A549 (cell line): ENCODE data around the gene UNKL. TPM values are rescaled to one million over a fixed set of nuclear protein-coding genes. Genes with fewer than 3 reads are reported as not detected.

Experiments
- ATAC-seq, 2 experiments: fragments of 200-7000 bp in 1 of 2; fragments of >200 bp in 1 of 2; cut with Nextera tagmentation in 1 of 2; cut with Tn5 transposase in 1 of 2; 3 replicates each; pipeline versions ENCODE4 v1.8.0 to v1.9.1; 2018 to 2020; ENCODE audit warnings: mild to moderate bottlenecking in 1 of 2, moderate library complexity in 1 of 2
- CTCF ChIA-PET: fragments of 300-600 bp; sonication (Branson Sonifier 250); formaldehyde crosslinking; extraction: SDS; loops from one replicate; lab custom pipeline; 2021; ENCODE audit warnings: antibody characterized with exemption, inconsistent platforms; lab: Yijun Ruan, JAX
- POLR2A ChIA-PET: fragments of 350-600 bp; formaldehyde crosslinking; extraction: SDS; loops from one replicate; lab custom pipeline; 2021; ENCODE audit warnings: antibody characterized with exemption, inconsistent platforms; lab: Yijun Ruan, JAX
- DNase-seq, 2 experiments: peaks; one replicate each; pipeline versions ENCODE4 v3.0.0 to v3.0.0-alpha.2; 2011 to 2016; ENCODE audit warnings: low read depth in 1 of 2, low spot score in 1 of 2
- FAIRE-seq: peaks from 2 replicates; lab custom pipeline; 2011; peaks lifted over from hg19 to GRCh38; lab: Jason Lieb, UNC
- H3K27ac ChIP-seq, 2 experiments: fragments of >200 bp; sonication (Bioruptor Twin); formaldehyde crosslinking; 3 replicates each; pipeline ENCODE4 v1.5.1; 2016 to 2017
- H3K4me1 ChIP-seq: fragments of >200 bp; sonication (Bioruptor Twin); formaldehyde crosslinking; 3 replicates; pipeline ENCODE4 v1.6.1; 2016
- H3K4me2 ChIP-seq: fragments of >200 bp; sonication (Bioruptor Twin); formaldehyde crosslinking; 3 replicates; pipeline ENCODE4 v1.6.1; 2016
- H3K4me3 ChIP-seq: fragments of >200 bp; sonication (Bioruptor Twin); formaldehyde crosslinking; 3 replicates; pipeline ENCODE4 v1.5.1; 2016
- H3K9me3 ChIP-seq: fragments of >200 bp; sonication (Bioruptor Twin); formaldehyde crosslinking; 3 replicates; pipeline ENCODE4 v1.6.1; 2016
- BHLHE40 ChIP-seq: IDR thresholded peaks from 2 replicates; pipeline ENCODE4 v1.6.1; 2012; ENCODE audit warnings: low read depth, low read length, inconsistent platforms
- CEBPB ChIP-seq, 2 experiments: fragments of >200 bp in 1 of 2; sonication (Bioruptor Twin) in 1 of 2; formaldehyde crosslinking in 1 of 2; IDR thresholded peaks; 2 replicates each; pipeline ENCODE4 v1.6.1; 2012 to 2016
- EHF ChIP-seq: fragments of 250-450 bp; sonication (Bioruptor Pico); IDR thresholded peaks from 2 replicates; pipeline ENCODE4 v1.5.0; 2020; ENCODE audit warnings: mild to moderate bottlenecking
- EP300 ChIP-seq, 2 experiments: fragments of >200 bp; sonication (Bioruptor Twin); formaldehyde crosslinking; IDR thresholded peaks; 2 replicates in 1 of 2; 3 replicates in 1 of 2; pipeline ENCODE4 v1.6.1; 2016 to 2017
- ESRRA ChIP-seq: fragments of 150-350 bp; IDR thresholded peaks from 2 replicates; pipeline ENCODE4 v1.6.1; 2014; ENCODE audit warnings: mild to moderate bottlenecking, low read length, borderline replicate concordance
- FOSB ChIP-seq: fragments of 250-450 bp; sonication (Bioruptor Pico); IDR thresholded peaks from 2 replicates; pipeline ENCODE4 v1.5.0; 2020; ENCODE audit warnings: mild to moderate bottlenecking, moderate library complexity
- FOSL2 ChIP-seq, 2 experiments: fragments of 450-650 bp in 1 of 2; fragments of >200 bp in 1 of 2; sonication (Bioruptor Twin) in 1 of 2; formaldehyde crosslinking; IDR thresholded peaks; 2 replicates each; pipeline versions ENCODE4 v1.5.0 to v1.6.1; 2016 to 2020; ENCODE audit warnings: mild to moderate bottlenecking in 1 of 2, moderate library complexity in 1 of 2
- HOXA7 ChIP-seq: fragments of 250-450 bp; sonication (Bioruptor Pico); IDR thresholded peaks from 2 replicates; pipeline ENCODE4 v1.5.0; 2020; ENCODE audit warnings: mild to moderate bottlenecking, moderate library complexity
- HOXB13 ChIP-seq: fragments of 250-450 bp; sonication (Bioruptor Pico); IDR thresholded peaks from 2 replicates; pipeline ENCODE4 v1.5.0; 2020; ENCODE audit warnings: low read depth, mild to moderate bottlenecking, moderate library complexity
- HOXB5 ChIP-seq: fragments of 250-450 bp; sonication (Bioruptor Pico); IDR thresholded peaks from 2 replicates; pipeline ENCODE4 v1.5.0; 2020; ENCODE audit warnings: mild to moderate bottlenecking, moderate library complexity
- JUN ChIP-seq, 2 experiments: fragments of >200 bp; sonication (Bioruptor Twin); formaldehyde crosslinking; IDR thresholded peaks; 2 replicates in 1 of 2; 3 replicates in 1 of 2; pipeline ENCODE4 v1.6.1; 2016 to 2017
- MAFK ChIP-seq: fragments of 450-650 bp; IDR thresholded peaks from 2 replicates; pipeline ENCODE4 v1.6.1; 2014; ENCODE audit not compliant: partially characterized antibody
- NFE2L2 ChIP-seq: fragments of 150-350 bp; conservative IDR thresholded peaks from 2 replicates; pipeline ENCODE4 v1.6.1; 2014; ENCODE audit warnings: low read length
- PHF8 ChIP-seq: fragments of 200-600 bp; sonication (generic); IDR thresholded peaks from 2 replicates; pipeline ENCODE4 v1.6.1; 2016; ENCODE audit warnings: low read depth, mild to moderate bottlenecking, antibody characterized with exemption, moderate library complexity, borderline replicate concordance
- POLR2A ChIP-seq: IDR thresholded peaks from 2 replicates; pipeline ENCODE4 v1.6.1; 2012; ENCODE audit warnings: mild to moderate bottlenecking, low read length
- POLR2AphosphoS2 ChIP-seq: conservative IDR thresholded peaks from 2 replicates; pipeline ENCODE4 v1.6.1; 2012; ENCODE audit warnings: low read length, improper control_type of control experiment, inconsistent platforms
- RARB ChIP-seq: fragments of 250-450 bp; sonication (Bioruptor Pico); IDR thresholded peaks from 2 replicates; pipeline ENCODE4 v1.8.0; 2021; ENCODE audit warnings: mild to moderate bottlenecking, moderate library complexity
- RFX5 ChIP-seq: fragments of 450-650 bp; IDR thresholded peaks from 2 replicates; pipeline ENCODE4 v1.7.1; 2014; ENCODE audit warnings: antibody characterized with exemption, mild to moderate bottlenecking, moderate library complexity
- SMC3 ChIP-seq: fragments of >200 bp; sonication (Bioruptor Twin); formaldehyde crosslinking; IDR thresholded peaks from 3 replicates; pipeline ENCODE4 v1.6.1; 2018; ENCODE audit warnings: inconsistent platforms
- TFCP2L1 ChIP-seq: fragments of 250-450 bp; sonication (Bioruptor Pico); IDR thresholded peaks from 2 replicates; pipeline ENCODE4 v1.5.0; 2021; ENCODE audit warnings: mild to moderate bottlenecking
- TP53 ChIP-seq: fragments of 250-450 bp; sonication (Bioruptor Pico); IDR thresholded peaks from 2 replicates; pipeline ENCODE4 v1.5.0; 2021; ENCODE audit warnings: mild to moderate bottlenecking, moderate library complexity
- ZFP36 ChIP-seq: fragments of 450-650 bp; IDR thresholded peaks from 2 replicates; pipeline ENCODE4 v1.6.1; 2014; ENCODE audit warnings: borderline replicate concordance; ENCODE audit not compliant: partially characterized antibody
- ZNF302 ChIP-seq: fragments of 250-450 bp; sonication (Bioruptor Pico); IDR thresholded peaks from 2 replicates; pipeline ENCODE4 v1.9.0; 2021; ENCODE audit warnings: inconsistent platforms, mild to moderate bottlenecking, moderate library complexity
- WGBS: methylation state at CpG from one replicate; pipeline ENCODE4 v1.1.6; 2017; ENCODE audit errors: missing lambda C conversion rate; 5-methylcytosine and 5-hydroxymethylcytosine counted together
- polyA plus RNA-seq, 4 experiments: library from polyadenylated mRNA; depleted of rRNA in 3 of 4; stranded (reverse); fragments of >200 nt; fragmentation: RNase III in 1 of 4; extraction: RNeasy Plus Mini Kit Qiagen cat#74134 plus additional on column Dnase treatment in 1 of 4; gene quantifications; 2 replicates in 3 of 4; 3 replicates in 1 of 4; pipeline ENCODE4 v1.2.3, GENCODE V29; 2011 to 2017
- TF ChIP-seq, protein P1 (sequence below): IDR thresholded peaks from 2 replicates; pipeline ENCODE4 v1.6.1; 2012
- TF ChIP-seq, protein P2 (sequence below): IDR thresholded peaks from 2 replicates; pipeline ENCODE4 v1.6.1; 2012; ENCODE audit warnings: low read depth, borderline replicate concordance
- TF ChIP-seq, protein P3 (sequence below): fragments of >200 bp; sonication (Bioruptor Twin); formaldehyde crosslinking; IDR thresholded peaks from 3 replicates; pipeline ENCODE4 v1.6.1; 2016
- TF ChIP-seq, protein P4 (sequence below): IDR thresholded peaks from 2 replicates; pipeline ENCODE4 v1.6.1; 2012

The UNKL gene
- polyA plus RNA-seq, 2 of the 4 experiments (the other 2 are of a cell fraction): 20.7 to 37.6 TPM

DNA sequence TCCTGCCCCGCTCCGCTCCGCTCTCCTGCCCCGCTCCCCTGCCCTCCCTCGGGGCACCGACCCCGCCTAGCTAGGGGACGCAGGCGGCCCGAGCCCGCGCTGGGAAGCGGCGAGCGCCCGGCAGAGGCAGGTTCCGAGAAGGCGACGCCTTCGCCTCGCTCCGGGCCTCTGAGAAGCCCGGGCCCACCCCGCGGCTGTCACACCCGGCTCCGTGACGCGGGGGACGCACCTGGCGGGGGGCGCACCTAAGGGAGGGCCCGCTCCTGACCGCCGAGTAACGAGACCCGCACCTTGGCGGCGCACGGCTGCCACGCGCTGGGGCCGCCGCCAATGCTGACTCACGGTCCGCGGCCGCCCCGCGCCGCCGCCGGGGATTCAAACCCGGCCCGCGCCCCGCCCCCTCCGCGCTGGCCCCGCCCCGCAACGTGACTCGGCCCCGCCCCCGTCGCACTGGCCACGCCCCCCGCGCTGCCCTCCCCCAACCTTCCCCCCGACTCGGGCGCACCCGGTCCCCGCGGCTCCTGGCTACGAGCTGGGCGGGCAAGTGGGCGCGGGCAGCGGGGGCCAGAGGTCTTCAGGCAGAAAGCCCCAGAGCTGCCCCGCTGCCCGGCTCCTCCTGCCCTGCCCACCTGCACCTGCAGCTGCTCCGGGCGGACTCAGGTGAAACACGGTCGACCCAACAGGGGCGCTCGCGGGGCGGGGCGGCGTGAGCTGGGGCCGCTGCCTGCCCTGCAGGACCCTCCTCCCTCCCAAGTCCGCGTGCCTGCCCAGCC lies 35.0 kb downstream of the UNKL start:
- Histone ChIP-seq H3K4me2 (peak overlapping the region; percentile 99), H3K4me1 (peaks cover 27% of the 10 kb centered on the region), H3K27ac (peak overlapping the region; percentile 93 to 100), H3K4me3 (peak overlapping the region; percentile 70), H3K9me3 (no peaks in the 10 kb centered on the region)
- ChIA-PET CTCF (interaction anchor here (1.0 to 11.4 kb wide), 8 partner anchors 8 to 550 kb away, joined by 3 to 127 read pairs (median 4); partner anchors contain the start of gene UQCC4), POLR2A (interaction anchor here (1.0 to 2.5 kb wide), 8 partner anchors 10 to 403 kb away, joined by 3 to 10 read pairs (median 5); partner anchors contain the start of genes NUBP2, SPSB3 and UQCC4)
- DNase-seq (peak; percentile 43 to 65), FAIRE-seq (no peak), ATAC-seq (peak; percentile 55 to 62)
- peak; percentile 57 for TF ChIP-seq PHF8
- no peak for TF ChIP-seq TFCP2L1 (CRISPR knock-in tag)
- peak; percentile 90 to 91 for TF ChIP-seq JUN (IDR thresholded peaks at IDR 0.05)
- TF ChIP-seq, protein P1, sequence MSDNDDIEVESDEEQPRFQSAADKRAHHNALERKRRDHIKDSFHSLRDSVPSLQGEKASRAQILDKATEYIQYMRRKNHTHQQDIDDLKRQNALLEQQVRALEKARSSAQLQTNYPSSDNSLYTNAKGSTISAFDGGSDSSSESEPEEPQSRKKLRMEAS: peak; percentile 75
- no peak for TF ChIP-seq FOSL2 (IDR thresholded peaks at IDR 0.05)
- TF ChIP-seq FOSL2 (CRISPR knock-in tag; IDR thresholded peaks at IDR 0.05): peak; percentile 57
- TF ChIP-seq HOXB5 (CRISPR knock-in tag): peak; percentile 46; the same call in 1 of the 2 replicates
- no peak for TF ChIP-seq HOXA7 (CRISPR knock-in tag)
- TF ChIP-seq, protein P2, sequence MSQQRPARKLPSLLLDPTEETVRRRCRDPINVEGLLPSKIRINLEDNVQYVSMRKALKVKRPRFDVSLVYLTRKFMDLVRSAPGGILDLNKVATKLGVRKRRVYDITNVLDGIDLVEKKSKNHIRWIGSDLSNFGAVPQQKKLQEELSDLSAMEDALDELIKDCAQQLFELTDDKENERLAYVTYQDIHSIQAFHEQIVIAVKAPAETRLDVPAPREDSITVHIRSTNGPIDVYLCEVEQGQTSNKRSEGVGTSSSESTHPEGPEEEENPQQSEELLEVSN: no peak
- TF ChIP-seq RARB (CRISPR knock-in tag): no peak
- no peak for TF ChIP-seq EP300 (IDR thresholded peaks at IDR 0.05)
- TF ChIP-seq POLR2A: peak; percentile 88
- TF ChIP-seq, protein P3, sequence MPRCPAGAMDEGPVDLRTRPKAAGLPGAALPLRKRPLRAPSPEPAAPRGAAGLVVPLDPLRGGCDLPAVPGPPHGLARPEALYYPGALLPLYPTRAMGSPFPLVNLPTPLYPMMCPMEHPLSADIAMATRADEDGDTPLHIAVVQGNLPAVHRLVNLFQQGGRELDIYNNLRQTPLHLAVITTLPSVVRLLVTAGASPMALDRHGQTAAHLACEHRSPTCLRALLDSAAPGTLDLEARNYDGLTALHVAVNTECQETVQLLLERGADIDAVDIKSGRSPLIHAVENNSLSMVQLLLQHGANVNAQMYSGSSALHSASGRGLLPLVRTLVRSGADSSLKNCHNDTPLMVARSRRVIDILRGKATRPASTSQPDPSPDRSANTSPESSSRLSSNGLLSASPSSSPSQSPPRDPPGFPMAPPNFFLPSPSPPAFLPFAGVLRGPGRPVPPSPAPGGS: peak; percentile 72; the same call in 2 of the 3 replicates
- 0% methylated on average over 2 of the region's 95 CpGs for WGBS

DNA sequence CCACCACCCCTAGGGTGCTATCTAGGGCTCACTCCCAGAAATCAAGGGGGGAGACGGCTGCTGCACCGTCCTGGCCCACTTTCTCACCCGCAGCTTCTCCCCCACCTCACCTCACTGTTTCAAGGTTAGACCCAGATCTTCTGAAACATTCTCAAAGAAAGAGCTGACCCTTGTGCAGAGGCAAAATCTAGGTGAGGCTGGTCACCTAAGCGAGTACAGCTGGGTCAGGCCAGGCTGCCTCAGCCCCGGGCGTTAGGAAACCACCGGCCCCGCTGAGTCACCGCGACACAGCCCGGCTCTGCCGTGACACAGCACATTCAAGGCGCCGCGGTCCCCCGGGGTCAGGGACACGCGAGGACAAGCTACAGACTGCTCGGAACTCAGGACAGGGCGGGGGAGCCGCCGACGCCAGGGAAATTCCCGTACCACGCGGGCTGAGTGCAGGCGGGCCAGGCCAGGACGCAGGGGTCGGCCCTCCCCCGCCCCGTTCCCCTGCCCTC lies 35.6 kb downstream of the UNKL start:
- peak overlapping the region; percentile 70 for H3K4me3 ChIP-seq
- ChIA-PET POLR2A (interaction anchor here (0.7 to 2.5 kb wide), 9 partner anchors 10 to 404 kb away, joined by 3 to 10 read pairs (median 4); partner anchors contain the start of genes NUBP2, SPSB3 and UQCC4), CTCF (interaction anchor here (0.7 to 11.4 kb wide), 6 partner anchors 8 to 550 kb away, joined by 3 to 127 read pairs (median 6); partner anchors contain the start of gene UQCC4)
- H3K27ac ChIP-seq: peak overlapping the region; percentile 93 to 100
- H3K9me3 ChIP-seq: no peaks in the 10 kb centered on the region
- DNase-seq (peak; percentile 76 to 79), ATAC-seq (peak; percentile 74 to 78), FAIRE-seq (no peak)
- H3K4me2 ChIP-seq: peak overlapping the region; percentile 99
- H3K4me1 ChIP-seq: peaks cover 27% of the 10 kb centered on the region
- 2% methylated on average over 13 of the region's 31 CpGs for WGBS
- TF ChIP-seq ZFP36 (no peak), POLR2AphosphoS2 (no peak), TP53 (CRISPR knock-in tag) (peak; percentile 12; the same call in 1 of the 2 replicates), POLR2A (peak; percentile 43), CEBPB (IDR thresholded peaks at IDR 0.05) (peak in 1 of 2 experiments; percentile 39; a peak in 1 of 4 replicates), HOXA7 (CRISPR knock-in tag) (peak; percentile 55; the same call in 1 of the 2 replicates), BHLHE40 (no peak), RFX5 (no peak), TFCP2L1 (CRISPR knock-in tag) (peak; percentile 89), RARB (CRISPR knock-in tag) (peak; percentile 83), SMC3 (no peak), NFE2L2 (peak; percentile 96), FOSB (peak; percentile 90; the same call in 1 of the 2 replicates), EHF (CRISPR knock-in tag) (no peak), MAFK (peak; percentile 99), ZNF302 (CRISPR knock-in tag) (no peak), FOSL2 (IDR thresholded peaks at IDR 0.05) (peak; percentile 9; the same call in 1 of the 2 replicates), FOSL2 (CRISPR knock-in tag; IDR thresholded peaks at IDR 0.05) (peak; percentile 94), ESRRA (0 out of 2 replicates have a peak, but pooled peaks have one; percentile 13), HOXB13 (CRISPR knock-in tag) (0 out of 2 replicates have a peak, but pooled peaks have one; percentile 31)
- TF ChIP-seq, protein P2: 0 out of 2 replicates have a peak, but pooled peaks have one; percentile 37
- TF ChIP-seq, protein P1: peak; percentile 64; the same call in 1 of the 2 replicates
- TF ChIP-seq, protein P4, sequence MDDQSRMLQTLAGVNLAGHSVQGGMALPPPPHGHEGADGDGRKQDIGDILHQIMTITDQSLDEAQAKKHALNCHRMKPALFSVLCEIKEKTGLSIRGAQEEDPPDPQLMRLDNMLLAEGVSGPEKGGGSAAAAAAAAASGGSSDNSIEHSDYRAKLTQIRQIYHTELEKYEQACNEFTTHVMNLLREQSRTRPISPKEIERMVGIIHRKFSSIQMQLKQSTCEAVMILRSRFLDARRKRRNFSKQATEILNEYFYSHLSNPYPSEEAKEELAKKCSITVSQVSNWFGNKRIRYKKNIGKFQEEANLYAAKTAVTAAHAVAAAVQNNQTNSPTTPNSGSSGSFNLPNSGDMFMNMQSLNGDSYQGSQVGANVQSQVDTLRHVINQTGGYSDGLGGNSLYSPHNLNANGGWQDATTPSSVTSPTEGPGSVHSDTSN: peak; percentile 50; the same call in 1 of the 2 replicates
